Cerebellar nuclear complex (tissue), 1 donor: ENCODE data around the gene EGLN3.

ENCODE experiments used
- DNase-seq, 2 experiments: peaks; one replicate each; lab custom pipeline; 2025; lab: John Stamatoyannopoulos, UW

Gene EGLN3

GRCh38 chr14:33910435-33910834 lies 40.4 kb downstream of the EGLN3 start:
- DNase-seq: no peak

DNA sequence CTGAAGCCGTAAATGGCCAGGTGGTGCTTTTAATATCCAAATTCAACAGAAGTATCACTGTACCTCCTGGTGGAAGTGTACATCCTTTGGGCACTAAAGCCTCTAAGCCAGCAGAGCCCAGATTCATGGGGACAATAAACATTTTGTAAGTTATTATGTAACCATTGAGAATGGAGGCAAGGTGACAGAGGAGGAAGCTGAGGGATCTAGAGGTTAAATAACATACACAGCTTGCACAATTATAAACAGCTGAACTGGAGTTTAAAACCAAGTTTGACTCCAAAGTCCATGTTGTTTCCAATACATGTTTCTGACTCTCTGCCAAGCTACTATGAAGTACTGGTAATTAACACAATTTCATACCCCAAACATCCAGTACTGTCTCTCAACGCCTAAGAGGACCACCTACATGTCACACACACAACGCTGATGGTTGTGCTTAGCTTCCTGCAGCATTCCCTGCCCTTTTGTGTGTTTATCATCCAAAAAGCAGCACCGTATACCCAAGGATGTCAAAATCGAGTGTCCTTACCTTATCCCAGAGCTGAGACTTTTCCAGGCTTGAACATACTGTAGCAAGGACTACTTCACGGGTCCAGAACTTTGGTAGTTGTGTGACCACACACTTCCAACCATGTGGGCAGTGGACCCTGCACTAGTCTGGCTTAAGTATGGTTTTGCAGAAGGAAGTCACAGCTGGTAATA lies 41.3 kb downstream of the EGLN3 start:
- no peak for DNase-seq

DNA sequence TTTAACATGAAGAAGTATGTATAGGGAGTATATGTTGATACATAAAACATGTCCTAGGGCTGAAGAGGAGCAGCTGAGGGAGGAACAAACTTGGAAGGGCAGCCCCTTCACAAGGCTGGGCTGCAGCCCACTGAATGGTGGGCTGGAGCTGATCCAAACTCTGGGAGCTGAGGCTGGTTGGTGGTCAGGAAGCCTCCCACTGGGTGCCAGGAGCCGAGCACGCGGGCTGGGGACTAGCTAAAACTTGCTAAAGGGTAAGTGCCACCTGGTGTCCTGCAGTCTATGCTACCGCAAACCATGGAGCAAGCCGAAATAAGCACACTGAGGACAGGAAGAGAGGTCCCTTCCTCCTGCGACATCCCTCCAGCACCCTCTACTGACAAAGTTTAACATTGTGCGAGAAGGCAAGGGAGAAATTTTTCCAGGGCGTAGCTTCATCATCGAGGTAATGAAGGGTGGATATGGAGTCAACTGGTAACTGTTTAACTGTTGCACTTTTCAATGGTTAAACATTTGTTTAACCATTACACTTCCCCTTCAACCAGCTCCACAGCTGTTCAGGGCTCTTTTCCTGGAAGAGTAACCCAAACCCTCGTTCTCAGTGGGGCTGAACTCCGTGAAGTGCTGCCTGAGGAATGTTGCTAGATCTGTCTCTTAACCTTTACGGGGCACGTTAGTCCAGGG lies 42.2 kb downstream of the EGLN3 start:
- no peak for DNase-seq

GRCh38 chr14:33906968-33907367 lies 43.9 kb downstream of the EGLN3 start:
- DNase-seq: no peak

DNA sequence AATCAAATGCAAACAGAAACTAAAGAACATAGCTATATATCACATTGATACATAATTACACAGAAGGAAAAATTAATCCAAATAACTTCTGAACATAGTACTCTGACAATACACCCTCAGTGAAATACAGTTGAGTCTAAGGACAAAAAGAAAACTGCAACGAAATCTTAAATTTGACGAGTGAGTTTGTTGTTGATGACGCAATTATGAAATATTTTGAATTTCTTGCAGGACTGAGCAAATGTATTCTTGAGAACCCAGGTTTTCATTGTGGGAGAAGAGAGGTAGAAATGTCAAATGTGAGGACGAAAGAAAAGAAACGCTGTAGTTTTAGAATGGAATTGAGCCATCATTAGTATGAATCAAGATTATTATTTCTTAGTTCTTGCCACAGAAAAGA lies 46.3 kb downstream of the EGLN3 start:
- no peak for DNase-seq

DNA sequence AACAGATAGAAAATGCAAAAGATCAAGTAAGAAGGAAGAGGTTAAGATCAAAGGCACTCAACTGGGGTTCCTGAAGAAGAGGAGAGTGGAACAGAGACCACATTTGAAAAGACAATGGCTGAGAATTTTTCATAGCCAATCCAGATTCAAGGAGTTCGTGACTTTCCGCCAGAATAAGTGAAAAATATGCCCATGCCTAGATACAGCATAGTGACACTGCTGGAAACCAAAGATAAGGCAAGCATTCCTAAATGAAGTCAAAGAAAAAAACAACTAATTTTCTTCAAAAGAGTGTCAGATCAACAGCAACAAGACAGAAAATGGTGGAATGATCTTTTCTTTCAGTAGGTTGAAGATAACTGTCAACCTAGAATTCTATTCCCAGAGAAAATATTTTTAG lies 47.5 kb downstream of the EGLN3 start:
- DNase-seq: no peak

DNA sequence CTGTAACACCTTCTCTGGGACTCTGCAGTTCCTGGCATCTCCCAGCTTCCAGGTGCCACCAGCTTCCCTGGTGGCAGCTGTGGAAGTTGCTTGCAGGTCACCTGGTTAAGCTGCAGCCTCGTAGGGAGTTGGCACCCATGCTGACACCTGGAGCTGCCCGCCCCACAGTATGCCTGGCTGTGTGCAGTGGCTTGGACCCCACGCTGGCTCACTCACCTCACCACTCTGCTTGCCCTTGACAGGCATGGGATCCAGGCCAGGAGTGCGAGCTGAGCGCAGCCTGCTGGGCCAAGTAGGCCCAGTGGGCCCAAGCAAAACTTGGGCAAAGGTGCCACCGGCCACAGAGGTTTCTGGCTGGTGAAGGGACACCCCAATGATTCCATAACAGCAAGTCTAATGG lies 48.5 kb downstream of the EGLN3 start:
- no peak for DNase-seq

DNA sequence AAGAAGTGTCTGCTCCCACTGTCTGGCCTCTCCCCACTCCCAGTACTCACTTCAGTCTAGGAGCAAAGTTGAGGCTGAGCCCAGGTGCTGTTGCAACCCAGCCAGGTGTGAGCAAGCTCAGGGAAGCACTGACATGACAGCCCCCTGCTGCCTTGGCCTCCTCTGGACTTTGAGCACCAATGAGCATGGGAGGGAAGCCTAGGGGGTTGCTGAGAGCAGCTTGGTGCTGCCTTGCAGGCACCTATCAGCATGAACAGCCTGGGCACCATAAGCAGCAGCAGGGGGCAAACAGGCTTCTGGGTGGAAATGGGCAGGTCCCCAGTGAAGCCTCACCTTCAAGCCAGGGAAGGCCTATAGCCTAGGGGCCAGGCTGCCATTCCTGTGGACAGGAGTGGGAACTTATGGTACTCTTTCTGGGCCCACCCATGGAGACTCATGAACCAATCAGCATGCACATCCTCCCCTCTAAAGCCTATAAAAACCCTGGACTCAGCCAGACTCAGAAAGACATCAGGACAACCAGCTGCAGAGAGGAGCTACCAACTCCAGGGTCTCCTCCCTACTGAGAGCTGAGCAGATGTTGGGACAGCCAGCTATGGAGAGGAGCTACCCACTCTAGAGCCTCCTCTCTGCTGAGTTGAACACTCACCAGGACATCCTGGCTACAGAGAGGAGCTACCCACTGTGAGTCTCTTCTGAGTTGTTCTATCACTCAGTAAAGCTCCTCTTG lies 49.3 kb downstream of the EGLN3 start:
- DNase-seq: no peak

GRCh38 chr14:33900706-33901105 lies 50.2 kb downstream of the EGLN3 start:
- DNase-seq: no peak

GRCh38 chr14:33899723-33900341 lies 51.0 kb downstream of the EGLN3 start:
- DNase-seq: no peak

DNA sequence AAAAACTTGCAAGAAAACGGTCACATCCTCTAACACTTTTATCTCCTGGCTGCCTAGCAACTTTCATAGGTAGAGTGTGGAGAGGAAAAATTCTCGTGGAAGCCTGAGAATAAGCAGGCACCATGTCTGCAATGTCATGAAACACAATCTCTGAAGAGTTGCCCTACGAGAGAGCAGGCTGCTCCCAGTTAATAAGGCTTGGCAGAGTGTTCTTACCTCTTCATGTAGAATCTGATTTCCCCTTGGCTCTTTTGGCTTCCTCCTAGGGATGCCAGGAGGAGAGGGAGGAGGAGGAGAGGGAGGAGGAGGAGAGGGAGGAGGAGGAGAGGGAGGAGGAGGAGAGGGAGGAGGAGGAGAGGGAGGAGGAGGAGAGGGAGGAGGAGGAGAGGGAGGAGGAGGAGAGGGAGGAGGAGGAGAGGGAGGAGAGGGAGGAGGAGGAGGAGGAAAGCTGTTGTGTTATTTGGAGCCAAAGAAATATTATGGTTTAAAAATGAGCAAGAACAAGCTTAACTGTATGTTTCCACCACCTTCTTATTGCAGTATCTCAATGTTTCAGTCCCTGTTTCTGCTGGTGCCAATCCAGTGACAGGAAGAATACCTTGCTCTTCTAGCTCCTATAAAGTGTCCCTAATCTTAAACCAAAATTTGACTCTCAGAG lies 52.9 kb downstream of the EGLN3 start:
- DNase-seq: no peak

DNA sequence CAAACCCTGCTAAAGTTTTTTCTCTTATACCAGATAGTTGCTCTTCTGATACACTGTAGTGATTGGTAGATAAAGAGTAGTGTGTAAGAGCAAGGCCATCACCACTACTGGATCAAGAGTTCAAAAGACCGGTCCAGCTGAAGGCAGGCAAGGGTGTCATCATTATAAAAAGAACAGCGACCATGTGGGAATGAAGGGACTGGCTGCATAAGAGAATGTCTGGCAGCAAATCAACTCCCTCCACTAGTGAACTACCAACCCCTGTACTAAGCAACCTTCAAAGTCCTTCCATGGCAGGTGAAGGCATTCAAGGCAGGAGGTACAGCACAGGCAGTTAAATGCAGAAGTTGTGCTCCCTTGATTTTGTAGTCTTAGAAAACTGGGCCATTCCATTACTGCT lies 53.5 kb downstream of the EGLN3 start:
- DNase-seq: no peak

GRCh38 chr14:33894339-33894738 lies 56.5 kb downstream of the EGLN3 start:
- DNase-seq: no peak

DNA sequence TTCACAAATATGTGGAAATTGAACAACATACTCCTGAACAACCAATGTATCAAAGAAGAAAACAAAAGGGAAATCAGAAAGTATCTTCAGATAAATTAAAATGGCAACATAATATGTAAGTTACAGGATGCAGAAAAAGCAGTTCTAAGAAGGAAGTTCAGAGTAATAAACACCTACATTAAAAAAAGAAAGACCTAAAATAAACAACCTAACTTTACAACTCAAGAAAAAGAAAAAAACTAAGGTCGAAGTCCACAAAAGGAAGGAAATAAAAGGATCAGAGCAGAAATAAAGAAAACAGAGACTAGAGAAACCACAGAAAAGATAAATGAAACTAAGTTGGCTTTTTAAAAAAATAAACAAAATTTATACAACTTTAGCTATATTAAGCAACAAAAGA lies 59.2 kb downstream of the EGLN3 start:
- no peak for DNase-seq

DNA sequence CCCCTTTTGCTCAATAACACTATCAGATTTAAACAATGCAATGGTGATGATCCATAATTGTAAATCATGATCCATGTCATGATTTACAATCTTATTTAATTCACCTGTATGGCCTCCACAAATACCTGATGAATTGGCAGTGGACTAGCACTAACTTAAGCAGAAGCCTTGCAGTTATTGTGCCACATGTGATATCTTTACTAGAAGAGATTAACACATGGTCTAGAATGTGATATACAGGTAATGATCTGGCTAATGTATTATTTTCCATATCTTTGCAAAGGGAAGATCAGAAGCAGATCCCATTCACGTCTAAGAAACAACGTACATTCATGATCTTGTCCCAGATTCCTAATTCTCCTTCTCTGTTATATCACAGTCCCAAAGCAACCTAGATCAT lies 66.0 kb downstream of the EGLN3 start:
- DNase-seq: no peak

DNA sequence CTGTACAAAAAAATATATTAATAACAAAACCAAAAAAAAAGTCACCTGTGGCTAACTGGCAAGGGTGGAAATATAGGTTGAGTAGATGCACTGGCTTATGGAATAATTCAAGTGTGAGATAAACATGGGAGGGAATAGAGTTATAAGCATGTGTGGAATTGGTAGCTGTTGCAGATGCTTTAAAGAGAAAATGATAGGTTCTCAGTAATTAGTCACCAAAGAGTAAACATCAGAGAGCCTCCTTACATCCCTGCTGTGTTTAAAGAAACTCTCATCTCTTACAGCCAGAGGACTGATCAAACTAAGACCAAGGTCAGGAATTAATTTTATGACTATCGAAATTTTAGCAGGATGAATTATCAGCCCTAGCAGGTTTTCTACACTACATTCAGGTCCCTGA lies 70.5 kb downstream of the EGLN3 start:
- no peak for DNase-seq

DNA sequence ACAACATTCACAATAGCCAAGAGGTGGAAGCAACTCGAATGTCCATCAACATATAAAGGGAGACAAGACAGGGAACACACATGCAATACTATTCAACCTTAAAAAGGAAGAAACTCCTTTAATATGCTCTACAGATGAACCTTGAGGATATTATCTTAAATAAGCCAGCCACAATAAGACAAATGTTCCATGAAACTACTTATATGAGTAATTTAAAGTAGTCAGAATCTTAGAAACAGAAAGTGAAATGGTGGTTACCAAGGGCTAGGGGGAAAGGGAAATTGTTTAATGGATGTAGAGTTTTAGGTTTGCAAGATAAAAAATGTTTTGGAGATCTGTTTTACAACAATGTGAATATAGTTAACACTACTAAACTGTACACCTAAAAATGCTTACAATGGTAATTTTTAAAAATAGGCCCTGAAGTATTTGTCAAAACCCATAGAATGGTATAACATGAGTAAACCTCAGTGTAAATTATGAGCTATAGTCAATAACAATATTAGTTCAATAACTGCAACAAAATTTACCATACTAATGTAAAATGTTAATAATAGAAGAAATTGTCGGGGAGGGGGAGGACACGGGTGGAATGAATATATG lies 71.1 kb downstream of the EGLN3 start:
- DNase-seq: no peak

DNA sequence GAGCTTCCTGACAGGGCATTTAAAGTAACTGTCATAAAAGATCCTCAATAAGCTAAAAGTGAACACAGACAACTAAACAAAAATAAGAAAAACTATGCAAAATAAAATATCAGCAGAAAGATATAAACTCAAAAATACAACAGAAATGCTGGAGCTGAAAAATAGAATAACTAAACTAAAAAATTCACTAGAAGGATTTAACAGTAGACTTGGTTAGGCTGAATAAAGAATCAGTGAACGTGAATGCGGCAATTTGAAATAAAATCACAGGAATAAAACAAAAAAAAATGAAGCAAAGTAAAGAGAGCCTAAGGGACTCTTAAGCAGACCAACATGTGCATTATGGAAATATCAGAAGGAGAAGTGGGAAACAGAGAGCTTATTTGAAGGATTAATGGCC lies 74.6 kb downstream of the EGLN3 start:
- no peak for DNase-seq
